AG04450 (cell line): ENCODE results near the gene PTPRZ1. TPM values are rescaled to one million over a fixed set of nuclear protein-coding genes. Genes with fewer than 3 reads are reported as not detected.

Experiments
- CTCF ChIA-PET: fragments of 300-600, 350-600 bp; formaldehyde crosslinking; extraction: SDS; loops from one replicate; lab custom pipeline; 2022; ENCODE audit warnings: antibody characterized with exemption, inconsistent platforms; lab: Charles Lee
- POLR2A ChIA-PET: fragments of 350-600 bp; formaldehyde crosslinking; extraction: SDS; loops from one replicate; lab custom pipeline; 2021; ENCODE audit warnings: antibody characterized with exemption, inconsistent platforms; lab: Yijun Ruan, JAX
- DNase-seq: peaks from one replicate; pipeline ENCODE4 v3.0.0-alpha.2; 2011; ENCODE audit warnings: low read depth, low spot score
- H3K27ac ChIP-seq: one replicate; pipeline ENCODE4 v1.5.1; 2012; ENCODE audit warnings: low read depth, low read length, control low read depth
- H3K27me3 ChIP-seq: one replicate; pipeline ENCODE4 v1.6.0; 2012; ENCODE audit warnings: low read length; ENCODE audit not compliant: control insufficient read depth, insufficient read depth
- H3K4me3 ChIP-seq: 2 replicates; pipeline ENCODE4 v1.5.1; 2011; ENCODE audit warnings: mild to moderate bottlenecking, low read depth, low read length, control low read depth
- H3K9me3 ChIP-seq: 2 replicates; pipeline ENCODE4 v1.5.1; 2012; ENCODE audit warnings: low read length; ENCODE audit not compliant: control insufficient read depth, insufficient read depth
- polyA plus RNA-seq: library from polyadenylated mRNA; depleted of rRNA; stranded (reverse); fragments of >200 nt; gene quantifications from 2 replicates; pipeline ENCODE4 v1.2.3, GENCODE V29; 2011
- TF ChIP-seq, protein P1 (sequence below): IDR thresholded peaks from 2 replicates; pipeline ENCODE4 v1.5.1; 2011; ENCODE audit warnings: low read depth, low read length, control low read depth, inconsistent platforms

The PTPRZ1 gene
- polyA plus RNA-seq, 1 experiment = not detected

DNA sequence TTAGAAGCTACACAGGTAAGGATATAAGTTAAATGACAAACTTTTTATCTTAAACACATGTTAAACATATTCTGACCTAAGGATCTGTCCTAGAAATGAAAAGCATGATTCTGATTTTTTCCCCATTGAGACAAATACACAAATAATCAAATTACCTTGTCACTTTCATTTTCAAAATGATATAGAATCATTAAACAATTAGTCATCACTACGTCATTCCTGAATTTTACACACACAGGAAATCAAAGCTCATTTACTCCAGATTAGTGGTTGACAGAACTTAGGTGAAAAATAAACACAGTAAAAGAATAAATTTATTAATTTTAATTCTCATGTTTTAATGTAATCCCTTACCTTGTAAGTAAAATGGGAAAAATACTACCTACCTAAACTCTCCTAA is 182.1 kb downstream of the PTPRZ1 start:
- TF ChIP-seq, protein P1, sequence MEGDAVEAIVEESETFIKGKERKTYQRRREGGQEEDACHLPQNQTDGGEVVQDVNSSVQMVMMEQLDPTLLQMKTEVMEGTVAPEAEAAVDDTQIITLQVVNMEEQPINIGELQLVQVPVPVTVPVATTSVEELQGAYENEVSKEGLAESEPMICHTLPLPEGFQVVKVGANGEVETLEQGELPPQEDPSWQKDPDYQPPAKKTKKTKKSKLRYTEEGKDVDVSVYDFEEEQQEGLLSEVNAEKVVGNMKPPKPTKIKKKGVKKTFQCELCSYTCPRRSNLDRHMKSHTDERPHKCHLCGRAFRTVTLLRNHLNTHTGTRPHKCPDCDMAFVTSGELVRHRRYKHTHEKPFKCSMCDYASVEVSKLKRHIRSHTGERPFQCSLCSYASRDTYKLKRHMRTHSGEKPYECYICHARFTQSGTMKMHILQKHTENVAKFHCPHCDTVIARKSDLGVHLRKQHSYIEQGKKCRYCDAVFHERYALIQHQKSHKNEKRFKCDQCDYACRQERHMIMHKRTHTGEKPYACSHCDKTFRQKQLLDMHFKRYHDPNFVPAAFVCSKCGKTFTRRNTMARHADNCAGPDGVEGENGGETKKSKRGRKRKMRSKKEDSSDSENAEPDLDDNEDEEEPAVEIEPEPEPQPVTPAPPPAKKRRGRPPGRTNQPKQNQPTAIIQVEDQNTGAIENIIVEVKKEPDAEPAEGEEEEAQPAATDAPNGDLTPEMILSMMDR = no peak
- H3K9me3 ChIP-seq = no peaks in the 10 kb centered on the region
- POLR2A ChIA-PET = no interaction called here
- H3K27ac ChIP-seq = no peak overlapping the region
- DNase-seq = no peak
- H3K4me3 ChIP-seq = no peak overlapping the region
- CTCF ChIA-PET = interaction anchor here (1.0 kb wide), 1 partner anchor 61 kb away, joined by 3 read pairs; no protein-coding TSS in a partner anchor
- no peaks in the 10 kb centered on the region for H3K27me3 ChIP-seq

DNA sequence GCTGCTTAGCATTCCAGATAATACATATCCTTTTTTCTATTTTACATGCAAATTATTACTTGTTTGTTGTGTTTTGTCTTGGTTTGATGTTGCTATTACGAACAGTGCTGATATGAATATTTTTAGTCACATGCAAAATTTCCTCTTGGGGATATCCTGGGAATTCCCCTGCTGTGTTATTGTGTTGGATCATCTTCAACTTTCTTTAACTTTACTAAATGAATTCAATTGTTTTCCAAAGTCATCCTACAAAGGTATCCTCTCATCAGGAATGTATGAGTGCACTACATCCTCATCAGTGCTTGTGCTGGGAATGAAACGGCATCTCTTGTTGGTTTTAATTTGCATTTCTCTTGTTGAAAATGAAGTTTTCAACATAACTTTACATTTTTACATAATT is 184.0 kb downstream of the PTPRZ1 start:
- ChIA-PET CTCF (no interaction called here), POLR2A (no interaction called here)
- Histone ChIP-seq H3K27me3 (no peaks in the 10 kb centered on the region), H3K27ac (no peak overlapping the region), H3K9me3 (no peaks in the 10 kb centered on the region), H3K4me3 (no peak overlapping the region)
- DNase-seq = no peak
- TF ChIP-seq, protein P1 = no peak

DNA sequence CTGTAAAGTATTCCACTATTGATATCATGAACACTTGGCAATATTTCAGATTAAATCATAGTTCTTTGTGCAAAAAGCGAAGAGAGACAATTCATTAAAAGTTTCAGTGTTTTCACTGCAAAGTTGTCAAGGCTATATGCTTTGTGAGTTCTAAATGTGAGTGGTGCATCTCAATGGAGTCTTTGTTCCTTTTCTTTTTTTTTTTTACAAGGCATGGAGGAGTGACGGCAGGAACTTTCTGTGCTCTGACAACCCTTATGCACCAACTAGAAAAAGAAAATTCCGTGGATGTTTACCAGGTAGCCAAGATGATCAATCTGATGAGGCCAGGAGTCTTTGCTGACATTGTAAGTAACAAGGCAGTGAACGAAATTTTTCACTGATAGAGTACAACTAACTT is 186.6 kb downstream of the PTPRZ1 start:
- TF ChIP-seq, protein P1 = no peak
- Histone ChIP-seq H3K9me3 (no peaks in the 10 kb centered on the region), H3K4me3 (no peak overlapping the region), H3K27me3 (no peaks in the 10 kb centered on the region), H3K27ac (no peak overlapping the region)
- POLR2A ChIA-PET = no interaction called here
- DNase-seq = no peak
- CTCF ChIA-PET = no interaction called here

DNA sequence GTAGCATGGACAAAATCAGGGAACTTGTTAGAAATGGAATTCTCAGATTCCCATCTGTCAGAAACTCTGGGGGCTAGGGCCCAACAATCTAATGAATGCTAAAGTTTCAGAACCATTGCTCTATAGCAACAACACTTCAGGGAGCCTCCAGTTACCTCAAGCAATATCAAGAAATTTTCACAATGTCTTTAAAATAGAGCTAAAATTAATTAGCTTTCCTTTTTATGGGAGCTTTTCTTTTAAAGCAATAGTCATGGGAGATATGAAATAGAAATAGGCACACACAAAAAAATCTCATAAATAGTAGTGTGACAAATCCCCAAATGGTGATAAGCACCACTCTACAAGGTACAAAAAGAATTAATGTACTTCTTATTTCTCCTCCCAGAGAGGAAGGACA is 190.2 kb downstream of the PTPRZ1 start:
- Histone ChIP-seq H3K4me3 (no peak overlapping the region), H3K27me3 (no peaks in the 10 kb centered on the region), H3K27ac (no peak overlapping the region), H3K9me3 (no peaks in the 10 kb centered on the region)
- TF ChIP-seq, protein P1 = no peak
- POLR2A ChIA-PET = no interaction called here
- no peak for DNase-seq
- CTCF ChIA-PET = interaction anchor here (1.2 kb wide), 1 partner anchor 69 kb away, joined by 5 read pairs; no protein-coding TSS in a partner anchor

DNA sequence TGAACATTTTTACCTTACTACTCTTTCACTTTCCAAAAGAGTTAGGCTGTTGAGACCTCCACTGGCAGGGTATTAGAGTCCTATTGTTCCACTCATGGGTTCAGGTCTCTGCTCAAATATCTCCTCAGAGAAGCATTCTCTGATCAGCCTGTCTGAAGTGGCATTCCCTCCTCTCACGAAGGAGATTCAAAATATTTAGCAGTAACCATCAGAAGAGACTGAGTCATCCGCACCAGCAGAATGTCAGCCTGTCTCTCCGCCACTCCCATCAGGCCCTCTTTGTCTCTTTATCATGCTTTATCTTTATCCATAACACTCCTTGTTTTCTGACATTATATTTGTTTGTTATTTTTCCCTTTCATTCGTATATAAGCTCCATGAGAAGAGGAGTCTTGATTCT is 192.0 kb downstream of the PTPRZ1 start:
- no peak overlapping the region for H3K27ac ChIP-seq
- TF ChIP-seq, protein P1 = no peak
- H3K4me3 ChIP-seq = no peak overlapping the region
- no peak for DNase-seq
- H3K27me3 ChIP-seq = no peaks in the 10 kb centered on the region
- ChIA-PET CTCF (no interaction called here), POLR2A (no interaction called here)
- H3K9me3 ChIP-seq = no peaks in the 10 kb centered on the region
